Calu3 (cell line): ENCODE measurements around the gene GRIA1. TPM values are rescaled to one million over a fixed set of nuclear protein-coding genes. Genes with fewer than 3 reads are reported as not detected.

Experiments
- BruUV-seq: library from RNA; stranded (reverse); fragments of 400-500 nt; replicated peaks from 2 replicates; lab custom pipeline; 2021; lab: Mats Ljungman, UMichigan
- CTCF ChIA-PET: fragments of 300-600 bp; sonication (Branson Sonifier 250); formaldehyde crosslinking; loops from one replicate; lab custom pipeline; 2022; ENCODE audit warnings: antibody characterized with exemption; lab: Charles Lee
- DNase-seq: peaks from one replicate; pipeline ENCODE4 v3.0.0; 2022
- H3K27ac Mint-ChIP-seq: one replicate; pipeline ENCODE4 v1.8.0; 2022; ENCODE audit warnings: mixed read lengths; ENCODE audit not compliant: unreplicated experiment
- H3K27me3 Mint-ChIP-seq: one replicate; pipeline ENCODE4 v1.8.0; 2022; ENCODE audit warnings: mixed read lengths; ENCODE audit not compliant: unreplicated experiment
- H3K36me3 Mint-ChIP-seq: one replicate; pipeline ENCODE4 v1.8.0; 2022; ENCODE audit warnings: mild to moderate bottlenecking, moderate library complexity, mixed read lengths; ENCODE audit not compliant: insufficient read depth, unreplicated experiment
- H3K4me1 Mint-ChIP-seq: one replicate; pipeline ENCODE4 v1.8.0; 2022; ENCODE audit warnings: mild to moderate bottlenecking, low read depth, mixed read lengths; ENCODE audit not compliant: unreplicated experiment
- H3K4me3 Mint-ChIP-seq: one replicate; pipeline ENCODE4 v1.8.0; 2022; ENCODE audit warnings: mild to moderate bottlenecking, low read depth, moderate library complexity, mixed read lengths; ENCODE audit not compliant: unreplicated experiment
- H3K9me3 Mint-ChIP-seq: one replicate; pipeline ENCODE4 v1.8.0; 2022; ENCODE audit warnings: low read depth, mixed read lengths; ENCODE audit not compliant: unreplicated experiment
- intact Hi-C: fragments of 100-400 bp; cut with micrococcal nuclease; formaldehyde crosslinking; loops from one replicate; pipeline ENCODE4 v1.10.0; 2022; ENCODE audit not compliant: unreplicated experiment
- total RNA-seq: library from RNA; stranded (reverse); gene quantifications from 2 replicates; pipeline ENCODE4 v1.2.3, GENCODE V29; 2022
- TF ChIP-seq, protein P1 (sequence below): fragments of 200-600 bp; IDR thresholded peaks from one replicate; pipeline ENCODE4 v1.8.0; 2022; ENCODE audit warnings: antibody characterized with exemption; ENCODE audit not compliant: unreplicated experiment

GRIA1 gene
- total RNA-seq, 1 experiment from 2014 or later: not detected

- no TSS peak for BruUV-seq
- H3K36me3 Mint-ChIP-seq: no peaks in the 10 kb centered on the region
- no peak overlapping the region for H3K4me3 Mint-ChIP-seq
- no peak for DNase-seq
- CTCF ChIA-PET: no interaction called here
- peaks cover 14% of the 10 kb centered on the region for H3K27me3 Mint-ChIP-seq
- H3K9me3 Mint-ChIP-seq: no peaks in the 10 kb centered on the region
- no peaks in the 10 kb centered on the region for H3K4me1 Mint-ChIP-seq
- TF ChIP-seq, protein P1, sequence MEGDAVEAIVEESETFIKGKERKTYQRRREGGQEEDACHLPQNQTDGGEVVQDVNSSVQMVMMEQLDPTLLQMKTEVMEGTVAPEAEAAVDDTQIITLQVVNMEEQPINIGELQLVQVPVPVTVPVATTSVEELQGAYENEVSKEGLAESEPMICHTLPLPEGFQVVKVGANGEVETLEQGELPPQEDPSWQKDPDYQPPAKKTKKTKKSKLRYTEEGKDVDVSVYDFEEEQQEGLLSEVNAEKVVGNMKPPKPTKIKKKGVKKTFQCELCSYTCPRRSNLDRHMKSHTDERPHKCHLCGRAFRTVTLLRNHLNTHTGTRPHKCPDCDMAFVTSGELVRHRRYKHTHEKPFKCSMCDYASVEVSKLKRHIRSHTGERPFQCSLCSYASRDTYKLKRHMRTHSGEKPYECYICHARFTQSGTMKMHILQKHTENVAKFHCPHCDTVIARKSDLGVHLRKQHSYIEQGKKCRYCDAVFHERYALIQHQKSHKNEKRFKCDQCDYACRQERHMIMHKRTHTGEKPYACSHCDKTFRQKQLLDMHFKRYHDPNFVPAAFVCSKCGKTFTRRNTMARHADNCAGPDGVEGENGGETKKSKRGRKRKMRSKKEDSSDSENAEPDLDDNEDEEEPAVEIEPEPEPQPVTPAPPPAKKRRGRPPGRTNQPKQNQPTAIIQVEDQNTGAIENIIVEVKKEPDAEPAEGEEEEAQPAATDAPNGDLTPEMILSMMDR: no peak
- H3K27ac Mint-ChIP-seq: no peak overlapping the region
- intact Hi-C loops: no loop called here
These were observed 49.5 kb downstream of the GRIA1 start for GRCh38 chr5:153539983-153540382.

DNA sequence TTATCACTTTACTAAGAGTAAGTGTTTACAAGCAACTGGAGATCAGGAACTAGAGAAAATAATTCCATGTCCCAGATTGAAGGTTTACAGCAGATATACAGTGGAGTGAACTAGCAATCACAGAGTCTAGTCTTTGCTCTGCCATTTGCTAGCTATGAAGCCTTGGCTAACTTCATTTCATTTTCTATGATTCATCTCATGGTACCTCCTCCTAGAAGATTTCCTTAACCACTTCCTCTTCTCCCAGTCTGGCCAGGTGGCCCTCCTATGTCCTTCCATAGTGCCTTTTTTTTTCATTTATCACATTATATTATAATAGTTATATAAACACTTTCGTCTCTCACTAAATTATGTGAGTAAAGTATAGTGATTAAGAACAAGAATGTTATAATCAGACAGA, 52.1 kb downstream of the GRIA1 start:
- TF ChIP-seq, protein P1: no peak
- intact Hi-C loops: no loop called here
- no peak for DNase-seq
- Mint-ChIP-seq H3K36me3 (no peaks in the 10 kb centered on the region), H3K27ac (no peak overlapping the region), H3K27me3 (peaks cover 14% of the 10 kb centered on the region), H3K4me3 (no peak overlapping the region), H3K4me1 (no peaks in the 10 kb centered on the region), H3K9me3 (no peaks in the 10 kb centered on the region)
- BruUV-seq: no TSS peak
- CTCF ChIA-PET: interaction anchor here (0.7 kb wide), 1 partner anchor 433 kb away, joined by 11 read pairs; no protein-coding TSS in a partner anchor

GRCh38 chr5:153543288-153543687, 52.8 kb downstream of the GRIA1 start:
- Mint-ChIP-seq H3K36me3 (no peaks in the 10 kb centered on the region), H3K27me3 (peaks cover 14% of the 10 kb centered on the region), H3K4me3 (no peak overlapping the region), H3K4me1 (no peaks in the 10 kb centered on the region), H3K27ac (no peak overlapping the region), H3K9me3 (no peaks in the 10 kb centered on the region)
- CTCF ChIA-PET: no interaction called here
- intact Hi-C loops: no loop called here
- no peak for DNase-seq
- BruUV-seq: no TSS peak
- TF ChIP-seq, protein P1: no peak

GRCh38 chr5:153543959-153544470, 53.5 kb downstream of the GRIA1 start:
- DNase-seq: no peak
- TF ChIP-seq, protein P1: no peak
- no peaks in the 10 kb centered on the region for H3K36me3 Mint-ChIP-seq
- intact Hi-C loops: no loop called here
- no peaks in the 10 kb centered on the region for H3K4me1 Mint-ChIP-seq
- no peak overlapping the region for H3K4me3 Mint-ChIP-seq
- H3K27me3 Mint-ChIP-seq: peaks cover 14% of the 10 kb centered on the region
- H3K9me3 Mint-ChIP-seq: no peaks in the 10 kb centered on the region
- CTCF ChIA-PET: no interaction called here
- H3K27ac Mint-ChIP-seq: no peak overlapping the region
- BruUV-seq: no TSS peak
